Upper lobe of left lung (tissue), 6 donors: ENCODE results near the gene RNH1. TPM values are rescaled to one million over a fixed set of nuclear protein-coding genes. Genes with fewer than 3 reads are reported as not detected.

ENCODE experiments used
- ATAC-seq, 2 donors: fragments of 200-7000 bp; cut with Tn5 transposase; one replicate each; pipeline ENCODE4 v1.9.1; 2022; ENCODE audit warnings: mild to moderate bottlenecking in 2 of 2, moderate library complexity in 2 of 2; ENCODE audit not compliant: low FRiP score in 2 of 2
- DNase-seq, 2 donors: peaks; one replicate each; pipeline ENCODE4 v3.0.0-alpha.2; 2019 to 2020
- H3K27ac ChIP-seq, 4 donors: fragments of 200-600 bp; sonication (generic); one replicate each; pipeline ENCODE4 v1.5.1; 2016 to 2019
- H3K27me3 ChIP-seq, 4 donors: fragments of 200-600 bp; sonication (generic); one replicate each; pipeline ENCODE4 v1.5.1; 2017 to 2019
- H3K36me3 ChIP-seq, 4 donors: fragments of 200-600 bp; sonication (generic); one replicate each; pipeline ENCODE4 v1.5.1; 2016 to 2019
- H3K4me1 ChIP-seq, 4 donors: fragments of 200-600 bp; sonication (generic); one replicate each; pipeline ENCODE4 v1.5.1; 2018 to 2019
- H3K4me3 ChIP-seq, 4 donors: fragments of 200-600 bp; sonication (generic); one replicate each; pipeline ENCODE4 v1.5.1; 2017 to 2019; ENCODE audit warnings: mild to moderate bottlenecking in 2 of 4, moderate library complexity in 1 of 4
- H3K9me3 ChIP-seq, 4 donors: fragments of 200-600 bp; sonication (generic); one replicate each; pipeline ENCODE4 v1.5.1; 2018 to 2019
- CTCF ChIP-seq, 6 experiments: fragments of 450-650 bp in 4 of 6; fragments of 200-600 bp in 2 of 6; sonication (generic) in 2 of 6; IDR thresholded peaks; one replicate each; pipeline ENCODE4 v1.5.1; 2016 to 2019; ENCODE audit warnings: antibody characterized with exemption in 6 of 6
- EP300 ChIP-seq, 4 donors: sonication (generic); formaldehyde crosslinking; IDR thresholded peaks; one replicate each; pipeline ENCODE4 v1.5.1; 2017; ENCODE audit warnings: antibody characterized with exemption in 4 of 4, control low read depth in 2 of 4
- POLR2A ChIP-seq, 4 donors: fragments of 450-650 bp; IDR thresholded peaks; one replicate each; pipeline ENCODE4 v1.5.1; 2016 to 2017; ENCODE audit warnings: antibody characterized with exemption in 4 of 4, mild to moderate bottlenecking in 2 of 4
- POLR2AphosphoS5 ChIP-seq, 2 donors: sonication (generic); formaldehyde crosslinking; IDR thresholded peaks; one replicate each; pipeline ENCODE4 v1.5.1; 2017; ENCODE audit warnings: antibody characterized with exemption in 2 of 2
- WGBS, 2 donors: methylation state at CpG; one replicate each; pipeline ENCODE4 v1.1.5; 2017 to 2018; 5-methylcytosine and 5-hydroxymethylcytosine counted together
- total RNA-seq, 6 donors: library from RNA; depleted of rRNA in 4 of 6; stranded (reverse); fragments of >200 nt in 4 of 6; gene quantifications; one replicate each; pipeline versions ENCODE4 v1.1.0 to v1.2.1, GENCODE V29; 2016 to 2021
- donor health status: DM: no; HTN: no; CAD: no; lungs with moderate emphysema.
- donor health status: DM: no; HTN: yes; CAD: no; lungs with severe emphysema.

RNH1 gene
- total RNA-seq, 6 donors from 2014 or later, result 236 to 374 (median 339) TPM

- DNase-seq, result peak; percentile 74 to 87
- TF ChIP-seq POLR2A (IDR thresholded peaks at IDR 0.05), result no peak
- TF ChIP-seq EP300 (IDR thresholded peaks at IDR 0.05), result no peak
- TF ChIP-seq CTCF (IDR thresholded peaks at IDR 0.05), result peak in 3 of 6 experiments; percentile 16 to 43 (median 40)
- Histone ChIP-seq H3K27ac (peak overlapping the region; percentile 75 to 96 (median 92)), H3K27me3 (no peaks in the 10 kb centered on the region), H3K4me1 (peaks cover 28 to 41% (median 32%) of the 10 kb centered on the region in 4 donors), H3K9me3 (no peaks in the 10 kb centered on the region), H3K36me3 (peaks cover 0 to 23% (median 14%) of the 10 kb centered on the region in 4 donors), H3K4me3 (peak overlapping the region; percentile 68 to 99 (median 90))
- ATAC-seq, result peak in 1 of 2 donors; percentile 29
- 5 to 33% methylated on average over 1 to 37 of the region's 46 CpGs for WGBS, 2 donors
Observed at GRCh38 chr11:450809-451451, 56.1 kb downstream of the RNH1 start.

DNA sequence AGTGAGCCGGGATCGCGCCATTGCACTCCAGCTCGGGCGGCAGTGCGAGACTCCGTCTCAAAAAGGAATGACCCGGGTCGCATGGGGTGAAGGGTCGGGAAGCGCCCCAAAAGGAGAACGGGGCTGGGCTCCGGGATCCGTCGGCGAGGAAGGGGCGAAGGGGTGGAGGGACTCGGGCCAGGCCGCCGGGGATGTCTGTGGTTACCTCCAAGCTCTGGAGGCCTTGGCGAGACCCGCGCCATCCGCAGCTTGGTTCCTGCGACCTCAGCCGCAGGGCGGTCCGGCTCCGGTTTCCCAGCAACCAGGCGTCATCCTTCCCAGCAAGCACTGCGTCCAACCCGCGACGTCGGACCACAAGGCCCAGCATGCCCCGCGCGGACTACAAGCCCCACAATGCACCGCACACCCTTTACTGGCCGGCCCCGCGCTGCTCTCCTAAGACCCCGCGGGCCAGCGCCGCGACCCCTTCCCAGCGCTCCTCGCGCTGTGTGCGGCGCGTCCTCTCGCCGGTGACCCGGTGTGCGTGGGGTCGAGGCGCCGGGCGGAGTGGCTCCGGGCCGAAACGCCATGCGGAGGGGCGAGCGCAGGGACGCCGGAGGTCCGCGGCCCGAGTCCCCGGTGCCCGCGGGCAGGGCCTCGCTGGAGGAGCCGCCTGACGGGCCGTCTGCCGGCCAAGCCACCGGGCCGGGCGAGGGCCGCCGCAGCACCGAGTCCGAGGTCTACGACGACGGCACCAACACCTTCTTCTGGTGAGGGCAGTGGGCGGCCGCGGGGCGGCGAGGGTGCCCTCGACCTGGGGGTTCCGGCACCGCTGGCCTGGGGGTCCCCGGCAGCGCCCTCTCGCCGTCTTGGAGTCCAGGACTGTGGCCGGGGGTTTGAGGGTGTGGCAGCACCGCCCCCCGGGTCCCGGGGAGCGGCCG, 56.9 kb downstream of the RNH1 start, which contains the start of gene PTDSS2:
PTDSS2 (plus strand) TSS at position 391 of the 920 bp plus-strand sequence; CDS start at position 568, 177 bp downstream.
- H3K27me3 ChIP-seq, result no peaks in the 10 kb centered on the region
- no peaks in the 10 kb centered on the region for H3K9me3 ChIP-seq
- peak; percentile 93 to 95 for ATAC-seq
- H3K36me3 ChIP-seq, result peaks cover 0 to 23% (median 13%) of the 10 kb centered on the region in 4 donors
- DNase-seq, result peak; percentile 98 to 99
- TF ChIP-seq EP300 (IDR thresholded peaks at IDR 0.05) (peak in 1 of 4 donors; percentile 74), CTCF (IDR thresholded peaks at IDR 0.05) (peak in 3 of 6 experiments; percentile 8 to 60 (median 24)), POLR2A (IDR thresholded peaks at IDR 0.05) (peak in 3 of 4 donors; percentile 61 to 86 (median 78)), POLR2AphosphoS5 (IDR thresholded peaks at IDR 0.05) (peak; percentile 94 to 95)
- H3K4me3 ChIP-seq, result peak within 1 kb of the TSS; percentile 68 to 99 (median 90)
- WGBS, 2 donors, result 1 to 2% methylated on average over 27 to 31 of the region's 108 CpGs
- peak within 1 kb of the TSS; percentile 88 to 96 (median 92) for H3K27ac ChIP-seq
- peaks cover 28 to 41% (median 33%) of the 10 kb centered on the region in 4 donors for H3K4me1 ChIP-seq

GRCh38 chr11:447923-448731, 58.9 kb downstream of the RNH1 start:
- ATAC-seq (peak; percentile 92 to 95), DNase-seq (peak; percentile 96 to 99)
- Histone ChIP-seq H3K36me3 (peaks cover 0 to 10% (median 3%) of the 10 kb centered on the region in 4 donors), H3K4me1 (peaks cover 32 to 54% (median 42%) of the 10 kb centered on the region in 4 donors), H3K27me3 (no peaks in the 10 kb centered on the region), H3K4me3 (peak overlapping the region; percentile 54 to 74 (median 60)), H3K27ac (peak overlapping the region; percentile 88 to 97 (median 95)), H3K9me3 (no peaks in the 10 kb centered on the region)
- peak; percentile 64 to 83 (median 72) for TF ChIP-seq POLR2A (IDR thresholded peaks at IDR 0.05)
- peak; percentile 63 to 94 (median 89) for TF ChIP-seq CTCF (IDR thresholded peaks at IDR 0.05)
- no peak for TF ChIP-seq EP300 (IDR thresholded peaks at IDR 0.05)
- TF ChIP-seq POLR2AphosphoS5 (IDR thresholded peaks at IDR 0.05), result peak; percentile 93 to 95
- 2 to 4% methylated on average over 28 to 40 of the region's 55 CpGs for WGBS, 2 donors

DNA sequence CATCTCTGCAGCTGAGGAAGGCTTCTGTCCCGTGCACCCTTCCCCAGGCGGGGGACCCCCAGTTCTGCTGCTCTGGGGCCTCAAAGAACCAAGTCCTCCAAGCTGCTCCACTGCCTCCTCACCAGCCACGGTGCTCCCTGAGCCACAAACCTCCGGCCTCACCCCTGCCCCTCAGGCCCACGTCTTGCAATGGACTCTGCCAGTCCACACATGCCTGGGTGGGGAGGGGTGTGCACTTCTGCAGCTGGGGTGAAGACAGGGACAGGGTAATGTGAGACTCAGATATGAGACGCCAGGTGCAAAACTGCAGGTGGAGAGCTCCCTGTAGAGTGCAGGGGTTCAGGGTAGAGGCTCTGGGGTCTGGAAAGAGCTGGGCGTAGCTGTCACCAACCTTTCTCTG, 60.2 kb downstream of the RNH1 start:
- DNase-seq, result no peak
- Histone ChIP-seq H3K36me3 (no peaks in the 10 kb centered on the region), H3K9me3 (no peaks in the 10 kb centered on the region), H3K4me3 (no peak overlapping the region), H3K27ac (no peak overlapping the region), H3K27me3 (no peaks in the 10 kb centered on the region), H3K4me1 (peaks cover 32 to 54% (median 45%) of the 10 kb centered on the region in 4 donors)
- TF ChIP-seq CTCF (IDR thresholded peaks at IDR 0.05), result no peak
- no peak for TF ChIP-seq POLR2A (IDR thresholded peaks at IDR 0.05)
- no peak for TF ChIP-seq EP300 (IDR thresholded peaks at IDR 0.05)
- no peak for TF ChIP-seq POLR2AphosphoS5 (IDR thresholded peaks at IDR 0.05)
- ATAC-seq, result no peak
- 78 to 85% methylated on average over 7 of the region's 7 CpGs for WGBS, 2 donors
